ENCODE data around the gene UGT1A8. TPM values are rescaled to one million over a fixed set of nuclear protein-coding genes. Genes with fewer than 3 reads are reported as not detected.

UGT1A8 gene
- total and polyA plus RNA-seq, 2 donors from 2014 or later = 30.0 TPM; not detected in 1

- no peak for DNase-seq
- Histone ChIP-seq H3K9ac (ENCODE audit: low read length in 3 of 3) (no peak overlapping the region), H3K4me1 (ENCODE audit: control insufficient read depth in 2 of 3, insufficient read depth in 2 of 3, low read depth in 1 of 3, low read length in 3 of 3) (peaks cover 0 to 19% (median 7%) of the 10 kb centered on the region in 3 donors), H3K36me3 (ENCODE audit: control insufficient read depth in 2 of 3, insufficient read depth in 3 of 3, low read length in 3 of 3) (no peaks in the 10 kb centered on the region), H3K4me3 (ENCODE audit: low read length in 3 of 3) (no peak overlapping the region), H3K27me3 (ENCODE audit: control insufficient read depth, insufficient read depth, low read length) (no peaks in the 10 kb centered on the region), H3K27ac (ENCODE audit: low read depth in 2 of 2, low read length in 2 of 2) (peak overlapping the region; percentile 23 to 51), H3K9me3 (ENCODE audit: control insufficient read depth in 2 of 3, insufficient read depth in 1 of 3, low read length in 3 of 3) (no peaks in the 10 kb centered on the region)
- FAIRE-seq = no peak
- TF ChIP-seq CTCF (IDR thresholded peaks at IDR 0.05; ENCODE audit: borderline replicate concordance, extremely low read depth, insufficient read depth) = no peak
- intact Hi-C loops (cut with DNase I) = no loop called here
Measured at GRCh38 chr2:233705911-233706506, 88.6 kb downstream of the UGT1A8 start.

- Histone ChIP-seq H3K4me1 (ENCODE audit: control insufficient read depth in 2 of 3, insufficient read depth in 2 of 3, low read depth in 1 of 3, low read length in 3 of 3) (peaks cover 0 to 19% (median 7%) of the 10 kb centered on the region in 3 donors), H3K9ac (ENCODE audit: low read length in 3 of 3) (no peak overlapping the region), H3K27me3 (ENCODE audit: control insufficient read depth, insufficient read depth, low read length) (no peaks in the 10 kb centered on the region), H3K36me3 (ENCODE audit: control insufficient read depth in 2 of 3, insufficient read depth in 3 of 3, low read length in 3 of 3) (peaks cover 0 to 4% (median 0%) of the 10 kb centered on the region in 3 donors), H3K9me3 (ENCODE audit: control insufficient read depth in 2 of 3, insufficient read depth in 1 of 3, low read length in 3 of 3) (no peaks in the 10 kb centered on the region), H3K27ac (ENCODE audit: low read depth in 2 of 2, low read length in 2 of 2) (peak overlapping the region; percentile 23 to 51), H3K4me3 (ENCODE audit: low read length in 3 of 3) (no peak overlapping the region)
- intact Hi-C loops (cut with DNase I) = no loop called here
- FAIRE-seq = no peak
- no peak for TF ChIP-seq CTCF (IDR thresholded peaks at IDR 0.05; ENCODE audit: borderline replicate concordance, extremely low read depth, insufficient read depth)
- DNase-seq = no peak
Measured at GRCh38 chr2:233706720-233707119, 89.3 kb downstream of the UGT1A8 start.

GRCh38 chr2:233707940-233708644, 90.7 kb downstream of the UGT1A8 start:
- intact Hi-C loops (cut with DNase I) = no loop called here
- no peaks in the 10 kb centered on the region for H3K27me3 ChIP-seq (ENCODE audit: control insufficient read depth, insufficient read depth, low read length)
- no peak for DNase-seq
- TF ChIP-seq CTCF (IDR thresholded peaks at IDR 0.05; ENCODE audit: borderline replicate concordance, extremely low read depth, insufficient read depth) = no peak
- H3K36me3 ChIP-seq (ENCODE audit: control insufficient read depth in 2 of 3, insufficient read depth in 3 of 3, low read length in 3 of 3) = peaks cover 0 to 4% (median 0%) of the 10 kb centered on the region in 3 donors
- no peak overlapping the region for H3K9ac ChIP-seq (ENCODE audit: low read length in 3 of 3)
- H3K4me3 ChIP-seq (ENCODE audit: low read length in 3 of 3) = no peak overlapping the region
- H3K9me3 ChIP-seq (ENCODE audit: control insufficient read depth in 2 of 3, insufficient read depth in 1 of 3, low read length in 3 of 3) = no peaks in the 10 kb centered on the region
- FAIRE-seq = no peak
- H3K4me1 ChIP-seq (ENCODE audit: control insufficient read depth in 2 of 3, insufficient read depth in 2 of 3, low read depth in 1 of 3, low read length in 3 of 3) = peaks cover 0 to 19% (median 7%) of the 10 kb centered on the region in 3 donors
- H3K27ac ChIP-seq (ENCODE audit: low read depth in 2 of 2, low read length in 2 of 2) = no peak overlapping the region
